HG03175 (cell line): ENCODE results near the gene CHSY1.

Source experiments
- ATAC-seq: cut with Tn5 transposase; IDR thresholded peaks from one replicate; pipeline ENCODE4 v1.9.1; 2021; ENCODE audit warnings: mild to moderate bottlenecking, moderate library complexity; ENCODE audit not compliant: unreplicated experiment

The CHSY1 gene

DNA sequence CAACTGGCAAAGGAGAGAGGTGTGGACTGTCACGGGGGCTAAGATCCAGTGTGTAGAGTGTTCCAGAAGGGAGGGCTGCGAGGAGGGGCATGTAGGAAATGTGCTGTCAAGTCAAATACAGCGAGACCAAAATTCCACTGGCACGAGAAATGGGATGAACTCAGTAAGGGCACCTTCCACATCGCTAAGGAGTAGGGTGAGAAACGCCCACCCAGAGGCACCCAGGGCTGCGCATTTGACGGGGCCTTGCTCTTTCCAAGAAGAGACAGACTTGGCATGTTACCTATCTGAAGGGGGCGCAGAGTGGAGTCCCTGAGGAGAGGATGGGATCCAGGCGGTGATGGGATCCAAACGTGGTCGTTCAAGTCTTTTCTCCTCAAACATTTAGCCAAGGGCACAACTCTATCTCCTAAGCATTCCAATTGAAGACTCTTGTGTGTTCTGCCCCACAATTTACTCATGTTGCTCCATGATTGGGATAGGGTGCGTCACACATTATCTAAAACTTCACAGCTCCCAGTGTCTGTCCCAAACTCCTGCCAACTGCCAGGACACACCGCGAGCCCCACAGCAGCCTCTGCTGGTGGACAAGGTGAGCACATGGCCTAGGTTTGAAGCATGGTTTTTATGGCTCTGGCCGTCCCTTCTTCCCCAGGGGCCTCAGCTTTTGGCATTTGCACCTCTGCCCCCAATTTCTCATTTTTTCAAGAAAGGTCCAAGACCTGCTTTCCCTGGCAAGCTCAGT lies 17.8 kb upstream of the CHSY1 start:
- ATAC-seq, result no peak

GRCh38 chr15:101267320-101268104 lies 15.7 kb upstream of the CHSY1 start:
- no peak for ATAC-seq

- ATAC-seq, result no peak
These were observed 14.9 kb upstream of the CHSY1 start for GRCh38 chr15:101266787-101267186.

- ATAC-seq, result no peak
These were observed 14.2 kb upstream of the CHSY1 start for GRCh38 chr15:101266034-101266433.

GRCh38 chr15:101264911-101265641 lies 13.2 kb upstream of the CHSY1 start:
- no peak for ATAC-seq

- no peak for ATAC-seq
These were observed 12.2 kb upstream of the CHSY1 start for GRCh38 chr15:101264011-101264410.

GRCh38 chr15:101262551-101262950 lies 10.7 kb upstream of the CHSY1 start:
- no peak for ATAC-seq

GRCh38 chr15:101258238-101259144 lies 6.6 kb upstream of the CHSY1 start:
- no peak for ATAC-seq

DNA sequence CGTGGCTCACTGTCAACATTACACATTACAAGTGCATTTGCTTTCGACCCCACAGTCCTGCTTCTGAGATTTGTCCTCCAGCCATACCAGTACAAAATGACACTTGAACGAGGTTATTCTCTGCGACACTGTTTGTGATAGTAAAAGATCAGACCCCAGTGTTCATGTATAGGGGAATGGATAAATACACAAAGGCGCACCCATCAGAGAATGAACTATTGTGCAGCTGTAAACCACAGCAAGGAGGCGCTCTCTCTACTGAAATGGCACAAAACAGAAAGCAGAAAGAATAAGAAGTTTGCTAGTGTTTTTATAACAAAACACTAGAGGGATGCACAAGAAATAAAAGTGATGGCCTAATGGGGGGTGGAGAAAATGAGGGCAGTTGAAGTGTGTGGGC lies 4.9 kb upstream of the CHSY1 start:
- no peak for ATAC-seq

- ATAC-seq, result no peak
These were observed 3.9 kb upstream of the CHSY1 start for GRCh38 chr15:101255615-101256241.

GRCh38 chr15:101255051-101255395 lies 3.2 kb upstream of the CHSY1 start:
- no peak for ATAC-seq

GRCh38 chr15:101254157-101255050 lies 2.6 kb upstream of the CHSY1 start:
- no peak for ATAC-seq

GRCh38 chr15:101252836-101253235 lies 988 bp upstream of the CHSY1 start:
- ATAC-seq, result no peak

DNA sequence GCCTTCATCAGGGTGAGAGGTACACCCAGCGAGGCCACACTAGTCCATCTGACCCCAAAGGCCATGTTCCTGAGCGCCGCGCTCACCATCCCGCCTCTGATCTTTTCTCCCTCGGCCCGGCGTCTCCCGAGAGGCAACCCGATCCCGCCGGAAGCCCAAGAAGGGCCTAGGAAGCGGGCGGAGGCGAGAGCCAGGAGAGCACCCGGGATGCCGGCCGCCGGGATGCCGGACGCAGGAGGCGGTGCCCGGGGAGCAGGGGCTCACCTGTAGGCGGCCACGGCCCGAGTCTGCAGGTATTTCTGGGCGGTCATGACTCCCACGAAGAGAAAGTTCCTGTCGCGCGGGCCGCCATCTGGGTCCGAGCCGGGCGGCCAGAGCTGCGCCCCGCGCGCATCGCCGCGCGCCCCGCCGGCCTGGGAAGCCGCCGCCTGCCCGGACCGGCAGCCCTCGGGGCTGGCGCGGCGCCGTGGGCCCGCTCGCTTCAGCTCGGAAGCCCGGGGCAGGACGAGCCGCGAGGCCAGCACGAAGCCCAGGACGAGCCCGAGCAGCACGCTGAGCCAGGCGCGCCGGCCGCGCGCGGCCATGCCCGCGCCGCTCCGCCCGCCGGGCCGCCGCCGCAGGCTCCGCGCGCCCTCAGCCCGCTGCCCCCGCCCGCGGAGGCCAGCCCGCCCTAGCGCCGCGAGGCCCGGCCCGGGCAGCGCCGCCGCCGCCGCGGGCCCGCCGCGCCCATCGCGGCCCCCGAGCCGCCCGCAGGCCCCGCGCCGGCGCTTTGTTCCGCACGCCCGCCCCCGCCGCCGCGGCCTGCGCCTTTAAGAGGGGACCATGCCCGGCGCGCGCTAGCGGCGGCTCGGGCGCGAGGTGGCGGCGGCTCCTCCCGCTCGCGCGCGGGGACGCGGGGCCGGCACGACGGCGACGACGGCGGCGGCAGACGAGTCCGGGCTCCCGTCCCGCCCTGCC lies 697 bp downstream of the CHSY1 start:
- peak; percentile 43 for ATAC-seq

GRCh38 chr15:101250341-101250831 lies 1.5 kb downstream of the CHSY1 start:
- ATAC-seq, result no peak

DNA sequence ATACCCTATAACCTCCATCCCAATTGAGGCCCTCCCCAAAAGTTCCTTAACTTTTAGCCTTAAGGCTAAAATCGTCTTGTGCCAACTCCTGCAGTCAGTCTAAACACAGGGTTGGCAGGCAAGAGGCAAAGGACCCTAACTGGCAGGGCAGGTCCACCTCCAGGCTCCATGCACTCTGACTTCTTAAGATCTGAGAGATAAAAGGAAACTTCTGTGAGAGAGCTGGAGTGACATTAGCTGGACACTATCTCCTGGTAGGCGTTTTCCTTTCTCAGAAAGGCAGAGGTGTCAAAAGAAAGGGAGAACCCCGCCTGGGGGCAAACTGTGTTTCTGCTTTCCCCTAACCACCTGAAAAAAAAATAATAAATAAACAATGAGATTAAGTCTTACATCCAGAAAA lies 3.6 kb downstream of the CHSY1 start:
- ATAC-seq, result no peak

DNA sequence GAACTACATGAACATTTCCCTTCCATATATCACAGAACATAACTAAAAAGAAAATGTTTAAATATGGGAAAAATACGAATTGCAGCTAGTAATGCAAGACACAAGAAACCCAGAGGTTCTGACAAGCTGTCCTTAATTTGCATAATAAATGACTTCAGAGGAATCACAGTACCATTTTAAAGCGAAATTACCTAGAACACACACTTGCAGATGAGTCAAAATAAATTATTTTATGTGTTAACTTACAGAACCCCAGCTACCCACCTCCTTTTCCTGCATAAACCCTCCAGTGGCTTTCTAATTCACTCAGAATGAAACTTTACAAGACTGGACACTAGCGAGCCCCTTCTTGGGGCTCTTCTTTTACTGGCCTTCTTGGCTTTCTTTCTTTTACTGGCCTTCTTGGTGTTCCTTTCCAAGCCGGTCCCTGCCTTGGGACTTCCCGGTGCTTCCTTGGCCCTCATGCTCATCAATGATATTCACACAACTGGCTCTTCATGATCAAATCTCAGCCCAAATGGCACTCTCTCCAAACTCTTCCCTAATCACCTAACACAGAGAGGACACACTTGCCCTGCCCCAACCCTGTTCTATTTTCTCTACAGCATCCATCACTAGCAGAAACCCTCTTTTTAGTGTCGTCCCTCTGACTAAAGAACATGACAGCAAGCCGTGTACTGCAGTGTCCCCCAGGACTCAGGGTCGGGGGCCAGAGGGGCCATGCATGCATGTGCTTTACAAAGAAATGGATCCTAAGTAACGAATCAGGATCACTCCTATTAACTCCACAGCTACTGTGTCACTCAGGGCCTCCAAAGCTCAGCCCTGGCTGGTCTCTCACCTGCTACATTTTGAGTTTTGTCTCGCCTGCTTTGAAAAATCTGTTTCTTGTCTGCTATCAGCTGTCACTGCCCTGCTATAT lies 4.8 kb downstream of the CHSY1 start:
- ATAC-seq, result no peak
